HG03558 (cell line): Measurements from ENCODE around the gene SIK2.
"Not testable (repeated sequence)": the region's sequence is repeated elsewhere in the genome, so short reads cannot be mapped to it uniquely, and the experiment has no call there.

ENCODE experiments used
- ATAC-seq: cut with Tn5 transposase; IDR thresholded peaks from one replicate; pipeline ENCODE4 v1.9.1; 2021; ENCODE audit warnings: moderate number of reproducible peaks; ENCODE audit not compliant: unreplicated experiment; ENCODE audit errors: extremely low read depth

Gene SIK2

DNA sequence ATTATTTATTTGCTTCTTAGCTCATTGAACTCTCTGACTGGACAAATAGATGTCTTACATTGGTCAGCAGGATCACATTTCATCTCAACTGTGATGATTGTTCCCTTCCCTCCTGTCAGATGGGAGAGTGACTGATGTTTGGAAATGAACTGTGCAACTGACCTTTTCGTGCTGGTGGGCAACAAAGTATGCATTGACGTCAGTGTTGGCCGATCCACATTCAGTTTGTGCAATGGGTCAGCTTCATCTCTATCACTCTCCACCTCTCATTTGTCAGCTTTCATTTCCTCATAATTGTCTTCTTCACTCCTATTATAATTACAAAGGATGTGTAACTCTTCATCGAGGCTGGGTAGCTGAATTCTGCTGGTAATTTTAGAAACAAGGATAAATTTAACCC is 92.6 kb downstream of the SIK2 start:
- no peak for ATAC-seq

DNA sequence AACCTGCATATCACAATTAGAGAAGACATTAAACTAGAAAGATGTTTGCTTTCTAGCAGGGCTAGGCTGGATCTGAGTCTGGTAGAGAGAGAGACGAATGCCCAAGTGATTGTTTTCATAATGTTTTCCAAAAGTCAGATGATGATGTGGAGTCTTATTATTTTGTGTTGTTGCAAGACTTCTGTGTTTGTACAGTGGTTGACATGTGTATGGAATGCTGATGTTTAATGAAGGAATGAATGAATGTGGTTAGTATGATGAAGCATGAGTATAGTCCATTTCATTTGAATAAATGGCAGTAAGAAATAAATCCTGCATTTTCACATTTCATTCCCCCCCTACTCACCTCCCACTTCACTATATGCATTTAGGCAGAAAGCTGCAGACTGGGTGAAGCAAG is 94.3 kb downstream of the SIK2 start:
- no peak for ATAC-seq

DNA sequence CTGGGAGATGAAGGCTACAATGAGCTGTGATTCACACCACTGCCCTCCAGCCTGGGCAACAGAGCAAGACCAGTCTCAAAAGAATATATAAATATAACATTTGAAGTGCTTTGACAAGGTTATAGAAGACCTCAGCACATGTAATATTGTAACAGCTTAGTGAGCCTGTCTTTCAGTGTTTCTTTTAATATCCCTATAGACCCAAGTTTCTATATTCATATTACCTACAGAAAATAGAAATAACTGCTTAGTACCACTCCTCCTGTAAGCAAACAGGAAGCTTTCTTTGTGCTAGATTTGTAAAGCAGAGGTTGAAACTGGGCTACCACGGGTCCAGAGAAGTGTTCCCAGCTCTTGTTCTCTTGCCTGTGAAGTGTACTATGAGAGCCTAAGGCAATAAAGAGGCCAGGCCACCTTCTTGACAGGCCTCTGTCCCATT is 95.7 kb downstream of the SIK2 start:
- ATAC-seq: no peak

DNA sequence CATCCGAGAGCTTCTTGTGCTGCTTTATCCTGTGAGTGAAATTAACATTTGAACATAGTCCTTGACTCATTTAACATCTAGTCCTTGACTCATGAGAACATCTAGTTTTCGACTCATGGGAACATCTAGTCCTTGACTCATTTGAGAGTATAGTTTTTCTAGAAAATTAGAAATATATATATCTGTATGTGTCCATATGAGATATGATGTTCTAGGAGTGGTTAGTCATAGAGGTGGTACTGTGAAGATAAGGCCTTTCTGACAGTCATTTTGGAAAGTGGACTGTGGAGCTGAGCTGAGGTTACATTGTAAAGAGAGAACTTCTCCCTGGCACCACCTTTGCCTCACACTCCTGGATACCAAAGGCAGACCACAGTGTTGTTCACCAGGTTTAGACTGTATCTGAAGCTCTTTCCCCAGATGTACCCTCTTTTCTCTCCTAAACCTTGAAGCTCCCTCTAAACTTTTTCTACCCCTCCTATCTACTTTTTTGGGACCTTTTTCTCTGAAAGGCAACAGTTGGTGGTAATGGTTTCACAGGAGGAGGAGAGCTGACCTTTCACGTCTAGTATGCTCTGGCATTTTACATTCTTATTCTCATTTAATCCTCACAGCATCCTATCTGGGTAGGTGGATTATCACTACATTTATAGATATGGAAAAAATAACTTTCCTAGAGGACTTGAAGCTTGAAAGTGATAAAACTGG is 96.8 kb downstream of the SIK2 start:
- ATAC-seq: no peak

DNA sequence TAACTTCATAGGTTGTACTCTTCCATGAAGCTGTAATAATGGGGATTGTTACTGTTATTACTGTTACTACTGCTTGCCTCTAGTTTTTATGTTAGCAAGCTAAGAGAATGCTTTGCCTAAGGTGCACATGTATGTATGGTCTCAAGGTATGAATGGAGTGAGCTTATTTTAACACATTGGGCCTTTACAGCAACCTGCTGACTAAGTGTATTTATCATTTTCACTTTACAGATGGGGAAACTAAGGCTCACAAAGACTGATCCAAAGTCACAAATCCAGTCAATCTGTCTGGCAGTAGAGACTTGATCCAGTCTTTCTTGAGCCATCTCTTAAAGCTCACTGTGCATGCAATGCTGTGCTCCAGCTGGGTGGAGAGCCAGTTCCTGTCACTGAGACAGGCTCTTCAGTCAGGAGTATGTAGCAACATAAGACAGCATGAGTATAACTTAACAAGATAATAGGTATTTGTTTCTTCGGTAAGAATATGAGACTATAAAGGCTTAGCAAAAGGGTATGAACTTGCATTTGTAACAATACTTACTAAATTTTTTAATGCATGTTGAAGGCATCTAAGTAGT is 97.4 kb downstream of the SIK2 start:
- ATAC-seq: no peak

DNA sequence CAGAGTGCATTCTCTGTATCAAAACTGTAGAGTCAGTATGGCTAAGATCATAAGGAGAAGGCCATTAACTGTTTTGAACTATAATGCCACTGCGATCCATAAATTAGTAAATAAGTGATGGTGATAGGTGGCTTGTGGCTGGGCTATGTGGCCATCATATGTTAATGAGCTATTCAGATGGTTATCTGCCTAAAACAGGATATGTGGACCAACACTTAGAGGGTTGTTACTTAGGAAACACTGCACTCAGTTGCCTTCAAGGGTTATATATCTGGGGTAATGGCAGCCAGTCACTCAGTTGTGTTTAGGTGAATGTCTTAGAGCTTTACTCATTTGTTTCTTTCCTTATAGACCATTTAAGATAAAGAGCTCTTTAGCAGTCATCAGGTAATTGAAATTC is 97.9 kb downstream of the SIK2 start:
- no peak for ATAC-seq

DNA sequence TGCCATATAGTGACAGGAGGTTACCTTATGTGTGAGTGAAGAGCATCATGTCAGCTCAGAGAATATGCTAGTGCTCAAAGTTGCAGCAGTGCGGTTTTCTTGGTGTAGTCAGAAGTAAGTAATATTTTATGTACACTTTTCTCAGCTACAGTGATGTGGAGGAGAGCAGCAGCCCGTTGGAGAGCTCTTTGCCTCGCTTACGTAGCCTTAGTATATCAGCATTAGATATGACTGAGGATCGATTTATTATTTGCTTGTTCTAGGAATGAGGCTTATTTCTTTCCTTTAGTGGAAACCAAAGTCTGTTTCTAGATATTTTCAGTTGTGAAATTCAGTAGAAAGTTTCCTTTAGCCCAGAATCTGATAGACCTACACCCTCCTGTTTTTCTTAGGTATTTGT is 100.4 kb downstream of the SIK2 start:
- ATAC-seq: no peak

DNA sequence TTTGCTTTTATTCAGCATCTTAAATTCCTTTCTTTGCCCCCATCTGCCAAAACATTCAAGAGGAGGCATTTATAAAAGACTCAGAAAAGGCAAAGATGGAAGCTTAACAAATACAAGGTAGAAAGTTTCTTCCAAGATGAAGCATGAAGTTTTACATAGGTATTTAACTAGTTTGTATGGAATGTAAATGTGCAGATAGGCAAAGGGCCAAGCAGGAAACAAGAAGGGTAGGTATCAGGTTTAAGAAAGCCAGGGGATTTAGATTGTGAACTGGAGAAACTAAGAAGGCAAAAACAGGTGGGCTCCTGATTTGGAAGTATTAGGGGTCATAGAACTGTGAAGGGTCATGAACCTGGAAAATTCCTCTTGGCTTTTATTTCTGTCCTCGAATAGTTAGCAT is 101.3 kb downstream of the SIK2 start:
- no peak for ATAC-seq

DNA sequence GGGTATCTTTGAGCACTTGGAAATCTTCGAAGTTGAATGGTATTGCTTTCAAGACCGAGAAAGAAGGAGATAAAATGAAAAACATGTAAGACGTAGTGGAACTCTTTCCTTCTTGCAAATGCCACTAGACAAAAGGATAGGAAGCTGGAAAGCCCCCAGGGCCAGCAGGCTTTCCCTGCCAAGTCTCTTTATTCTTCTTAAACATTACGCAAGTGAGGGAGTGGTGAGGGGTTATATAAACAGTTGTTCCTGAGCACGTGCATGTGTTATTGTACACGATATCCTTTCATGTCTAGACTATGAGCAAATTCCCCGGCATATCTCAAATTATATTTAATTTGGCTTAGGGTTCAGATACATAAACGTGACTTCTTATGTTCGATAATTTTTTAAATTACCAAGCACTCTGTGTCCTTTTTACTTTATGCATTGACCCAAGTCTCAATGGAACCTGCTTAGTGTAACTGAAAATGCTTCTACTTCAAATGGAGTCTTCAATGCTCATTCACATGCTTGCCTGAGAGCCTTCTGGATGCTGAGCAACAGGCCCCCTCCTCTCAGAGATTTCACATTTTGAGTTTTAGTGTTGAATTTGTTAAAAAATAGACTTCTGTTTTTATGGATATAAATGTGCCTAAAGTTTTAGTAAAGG is 104.9 kb downstream of the SIK2 start:
- no peak for ATAC-seq

DNA sequence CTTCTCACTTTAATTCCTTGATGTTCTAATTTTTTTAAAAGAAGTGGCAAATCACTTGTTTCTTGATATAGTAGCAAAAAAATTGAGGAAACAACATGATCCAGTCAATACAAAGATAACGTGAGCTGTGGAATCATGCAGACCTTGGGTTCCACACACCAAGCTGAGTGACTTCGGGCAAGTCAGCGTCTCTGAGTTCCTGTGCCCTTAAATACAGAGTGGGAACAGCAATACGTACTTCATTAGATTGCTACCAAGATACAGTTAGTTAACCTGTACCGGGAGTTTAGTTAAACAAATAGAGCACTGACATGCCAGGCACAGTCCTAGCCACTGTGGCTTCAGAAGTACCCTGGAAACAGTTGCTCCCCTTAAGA is 105.4 kb downstream of the SIK2 start:
- no peak for ATAC-seq

DNA sequence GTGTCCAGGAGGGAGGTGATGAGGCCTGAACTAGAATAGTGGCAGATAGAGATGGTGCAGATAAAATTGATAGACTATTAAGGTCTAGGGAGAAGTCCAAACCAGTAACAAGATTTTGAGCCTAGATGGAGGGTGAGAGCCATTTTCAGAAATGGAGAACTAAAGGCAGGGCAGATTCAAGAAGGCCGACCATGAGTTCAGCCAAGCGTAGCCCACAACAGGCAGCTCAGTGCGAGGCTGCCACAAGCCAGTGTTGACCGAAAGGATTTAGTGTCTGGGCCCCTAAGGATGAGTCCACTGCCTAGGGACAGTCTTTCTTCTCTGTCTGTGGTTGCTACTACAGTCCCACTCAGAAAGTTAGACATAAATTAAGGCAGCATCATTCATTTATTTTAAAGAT is 112.3 kb downstream of the SIK2 start:
- no peak for ATAC-seq

DNA sequence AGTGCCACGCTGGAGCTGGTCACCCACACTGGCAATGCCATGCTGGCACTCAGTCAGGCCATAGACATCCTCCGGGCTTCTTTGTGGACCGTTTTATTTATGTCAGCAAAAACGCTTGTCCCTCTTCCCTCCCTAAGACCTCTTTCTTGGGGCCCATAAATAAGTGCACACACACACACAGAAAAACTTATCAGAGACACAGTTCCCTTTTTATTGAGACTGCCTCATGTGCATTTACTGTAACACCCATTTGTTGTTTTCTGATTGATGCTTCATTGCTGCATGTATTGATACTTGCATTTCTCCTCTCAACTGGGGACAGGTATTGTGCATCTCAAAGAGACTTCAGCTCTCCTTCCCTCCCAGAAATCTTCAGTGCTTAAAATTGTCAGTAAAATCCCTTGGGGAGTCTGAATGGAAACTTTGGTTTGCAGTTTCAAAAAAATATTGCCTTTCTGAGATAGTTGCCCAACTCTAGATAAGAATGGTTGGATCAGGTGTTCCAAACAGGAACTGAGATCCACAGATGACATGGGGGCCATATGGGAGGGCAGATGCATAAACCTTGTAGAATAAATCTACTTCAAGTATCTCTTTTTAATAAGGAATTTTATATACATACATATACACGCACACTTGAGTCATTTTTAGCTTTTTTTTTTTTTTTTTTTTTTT is 113.0 kb downstream of the SIK2 start:
- no peak for ATAC-seq

DNA sequence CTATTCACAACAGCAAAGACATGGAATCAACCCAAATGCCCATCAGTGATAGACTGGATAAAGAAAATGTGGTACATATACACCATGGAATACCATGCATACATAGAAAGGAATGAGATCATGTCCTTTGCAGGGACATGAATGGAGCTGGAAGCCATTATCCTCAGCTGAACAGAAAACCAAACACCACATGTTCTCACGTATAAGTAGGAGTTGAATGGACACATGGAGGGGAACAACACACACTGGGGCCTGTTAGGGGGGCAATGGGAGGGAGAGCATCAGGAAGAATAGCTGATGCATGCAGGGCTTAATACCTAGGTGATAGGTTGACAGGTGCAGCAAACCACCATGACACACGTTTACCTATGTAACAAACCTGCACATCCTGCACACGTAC is 115.4 kb downstream of the SIK2 start:
- ATAC-seq: not testable (repeated sequence)

DNA sequence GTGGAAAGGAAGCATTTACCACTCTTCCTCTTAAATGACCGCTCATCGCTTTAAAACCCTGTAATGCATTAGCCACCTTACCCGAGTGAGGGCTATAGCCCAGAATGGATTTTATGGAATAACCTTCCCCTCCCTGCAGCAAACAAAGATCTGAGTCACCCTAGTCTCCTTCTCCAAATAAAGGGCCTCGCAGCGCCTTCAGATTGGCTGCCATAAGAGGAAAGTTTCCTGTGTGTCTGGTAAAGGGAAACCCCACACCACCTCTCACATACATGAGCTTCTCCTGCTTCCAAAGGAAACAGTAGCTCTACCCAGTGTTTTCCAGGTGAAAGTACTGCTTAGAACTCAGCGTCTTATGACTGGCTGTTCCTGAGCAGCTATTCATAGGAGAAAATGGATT is 116.2 kb downstream of the SIK2 start:
- ATAC-seq: no peak

DNA sequence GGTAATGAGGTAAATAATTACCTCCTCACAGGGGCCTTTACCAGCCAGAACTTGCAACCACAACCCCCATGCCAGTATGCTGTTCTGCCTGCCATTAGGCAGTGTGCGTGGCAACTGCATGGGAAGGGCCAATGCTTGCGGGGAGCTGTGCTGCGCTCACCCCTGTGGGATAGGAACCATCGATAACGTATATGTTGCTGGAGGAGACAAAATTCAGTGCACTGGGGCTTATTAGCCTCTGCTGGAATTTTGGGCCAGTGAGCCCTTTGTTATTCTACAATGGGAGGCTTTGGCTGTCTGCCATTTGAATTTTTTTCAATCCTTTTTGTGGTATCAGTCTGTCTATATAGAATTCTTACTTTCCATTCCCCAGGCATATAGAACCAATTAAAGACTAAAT is 116.6 kb downstream of the SIK2 start:
- ATAC-seq: no peak

DNA sequence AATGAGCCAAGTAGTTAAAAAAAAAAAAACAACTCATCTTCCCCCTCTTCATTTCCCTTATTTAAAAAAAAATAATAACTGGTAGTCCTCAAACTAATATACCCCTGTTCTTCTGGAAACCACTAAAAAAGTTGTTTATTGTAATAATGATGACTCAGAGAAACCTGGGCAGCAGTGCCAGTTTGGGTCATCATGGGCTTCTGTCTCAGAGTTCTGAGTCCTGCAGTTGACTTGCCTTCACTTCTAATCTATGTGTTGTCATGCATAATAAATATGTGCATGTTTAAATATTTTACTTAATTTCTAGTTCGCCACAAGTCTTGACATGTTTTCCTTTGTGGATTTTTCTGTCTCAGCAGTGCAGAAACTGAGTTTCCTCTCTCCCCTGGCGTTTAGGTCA is 117.1 kb downstream of the SIK2 start:
- ATAC-seq: no peak

DNA sequence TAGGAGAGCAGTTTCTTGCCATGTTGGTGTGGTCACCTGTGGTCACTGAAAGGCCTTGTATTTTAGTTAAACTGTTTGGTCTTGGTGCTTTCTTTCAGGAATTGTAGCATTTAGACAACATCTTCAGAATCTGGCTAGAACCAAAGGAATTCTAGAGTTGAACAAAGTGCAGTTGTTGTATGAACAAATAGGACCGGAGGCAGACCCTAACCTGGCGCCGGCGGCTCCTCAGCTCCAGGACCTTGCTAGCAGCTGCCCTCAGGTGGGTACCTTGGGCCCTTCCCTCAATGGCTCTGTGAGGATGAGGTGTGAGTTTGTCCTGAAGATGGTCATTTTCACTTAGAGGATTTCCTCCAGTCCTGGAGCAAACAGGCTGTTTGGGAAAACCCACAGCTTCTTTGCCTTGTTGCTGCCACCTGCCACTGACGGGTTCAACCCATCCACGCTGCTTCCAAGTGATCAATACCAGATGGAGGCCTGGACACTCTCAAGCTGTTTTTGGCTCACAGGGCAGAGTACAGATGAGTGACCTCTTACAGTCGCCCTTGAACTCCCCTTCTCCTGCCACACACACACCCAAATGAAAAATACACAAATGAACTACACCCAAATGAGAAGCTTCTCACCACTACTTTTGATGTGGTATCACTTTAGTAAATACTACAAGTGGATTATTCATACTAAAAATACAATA is 118.7 kb downstream of the SIK2 start:
- no peak for ATAC-seq

DNA sequence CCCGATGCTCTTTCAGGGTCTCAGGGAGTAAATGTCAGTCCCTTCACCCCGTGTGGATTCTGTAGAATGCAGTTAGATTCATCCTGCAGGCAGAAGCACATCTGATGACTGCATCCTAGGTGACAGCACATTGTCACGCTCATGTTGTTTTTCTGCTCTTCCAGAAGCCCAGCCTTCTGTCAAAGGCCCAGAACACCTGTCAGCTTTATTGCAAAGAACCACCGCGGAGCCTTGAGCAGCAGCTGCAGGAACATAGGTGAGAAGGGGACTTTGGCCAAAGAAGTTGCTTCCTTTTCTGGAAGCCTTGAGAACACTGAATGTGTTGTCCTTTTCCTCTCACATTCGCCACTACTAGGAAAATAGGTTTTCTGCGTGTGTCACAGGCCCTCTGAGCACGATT is 120.3 kb downstream of the SIK2 start:
- no peak for ATAC-seq

DNA sequence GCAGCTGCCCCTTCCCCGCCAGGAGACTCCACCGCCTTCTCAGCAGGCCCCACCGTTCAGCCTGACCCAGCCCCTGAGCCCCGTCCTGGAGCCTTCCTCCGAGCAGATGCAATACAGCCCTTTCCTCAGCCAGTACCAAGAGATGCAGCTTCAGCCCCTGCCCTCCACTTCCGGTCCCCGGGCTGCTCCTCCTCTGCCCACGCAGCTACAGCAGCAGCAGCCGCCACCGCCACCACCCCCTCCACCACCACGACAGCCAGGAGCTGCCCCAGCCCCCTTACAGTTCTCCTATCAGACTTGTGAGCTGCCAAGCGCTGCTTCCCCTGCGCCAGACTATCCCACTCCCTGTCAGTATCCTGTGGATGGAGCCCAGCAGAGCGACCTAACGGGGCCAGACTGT is 121.3 kb downstream of the SIK2 start:
- no peak for ATAC-seq

DNA sequence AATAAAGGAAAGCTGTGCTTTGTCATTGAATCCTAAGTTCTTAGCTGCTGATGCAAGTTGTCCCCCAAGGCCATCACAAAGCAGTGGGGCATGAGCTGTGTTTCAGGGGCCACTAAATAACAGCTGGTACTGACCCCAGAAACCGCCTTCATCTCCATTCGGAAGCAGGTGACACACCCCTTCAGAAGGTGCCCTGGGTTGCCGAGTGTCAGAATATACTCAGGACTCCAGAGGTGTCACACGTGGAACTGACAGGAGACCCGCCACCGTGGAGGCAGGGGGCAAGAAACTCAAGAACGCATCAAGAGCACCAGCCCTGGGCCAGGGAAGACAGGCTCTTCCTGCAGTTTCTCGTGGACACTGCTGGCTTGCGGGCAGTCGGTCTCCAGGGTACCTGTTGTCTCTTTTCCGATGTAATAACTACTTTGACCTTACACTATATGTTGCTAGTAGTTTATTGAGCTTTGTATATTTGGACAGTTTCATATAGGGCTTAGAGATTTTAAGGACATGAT is 122.4 kb downstream of the SIK2 start:
- ATAC-seq: no peak

DNA sequence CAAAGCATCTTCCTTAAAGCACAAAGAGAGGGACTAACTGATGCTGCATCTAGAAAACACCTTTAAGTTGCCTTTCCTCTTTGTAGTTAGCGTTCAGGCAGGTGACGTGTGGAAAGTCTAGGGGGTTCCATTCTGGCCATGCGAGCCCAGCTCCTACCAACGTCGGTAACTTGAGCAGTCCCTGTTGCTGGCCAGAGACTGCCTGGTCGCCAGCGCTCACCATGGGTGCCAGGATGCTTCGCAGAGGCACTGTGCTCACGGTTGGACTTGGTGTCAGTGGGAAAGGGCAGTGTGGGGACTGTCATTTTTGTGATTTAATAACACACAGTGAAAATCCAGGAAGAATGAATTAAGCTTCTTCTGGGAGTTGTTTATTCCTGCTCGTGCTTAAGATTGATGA is 123.4 kb downstream of the SIK2 start:
- no peak for ATAC-seq
